ENCODE data around the gene TLNRD1.
"Not testable (repeated sequence)": the region's sequence is repeated elsewhere in the genome, so short reads cannot be mapped to it uniquely, and the experiment has no call there.

The TLNRD1 gene

GRCh38 chr15:81000624-81001151, at the start of gene TLNRD1:
TSS of gene TLNRD1 (plus strand) at chr15:81000923. CDS start at chr15:81002272, 1,349 bp downstream.
- Histone ChIP-seq H2AFZ (ENCODE audit: low read depth, low read length) (peak within 1 kb of the TSS; percentile 100), H3K4me3 (ENCODE audit: low read length) (peak within 1 kb of the TSS; percentile 85), H3K27me3 (ENCODE audit: insufficient read depth, low read length) (no peaks in the 10 kb centered on the region), H3K36me3 (ENCODE audit: insufficient read depth, low read length) (peaks cover 21% of the 10 kb centered on the region), H3K4me1 (ENCODE audit: insufficient read depth, low read length) (peaks cover 11% of the 10 kb centered on the region), H3K9me3 (ENCODE audit: low read length) (peaks cover 12% of the 10 kb centered on the region)

GRCh38 chr15:80951941-80952340, 48.8 kb upstream of the TLNRD1 start:
- no peak overlapping the region for H3K4me3 ChIP-seq (ENCODE audit: low read length)
- H3K36me3 ChIP-seq (ENCODE audit: insufficient read depth, low read length): peaks cover 20% of the 10 kb centered on the region

GRCh38 chr15:80953001-80953952, 47.4 kb upstream of the TLNRD1 start:
- Histone ChIP-seq H3K4me3 (ENCODE audit: low read length) (no peak overlapping the region), H3K36me3 (ENCODE audit: insufficient read depth, low read length) (peaks cover 17% of the 10 kb centered on the region), H3K9me3 (ENCODE audit: low read length) (no peaks in the 10 kb centered on the region), H3K4me1 (ENCODE audit: insufficient read depth, low read length) (no peaks in the 10 kb centered on the region), H2AFZ (ENCODE audit: low read depth, low read length) (no peak overlapping the region), H3K27me3 (ENCODE audit: insufficient read depth, low read length) (no peaks in the 10 kb centered on the region)

More at GRCh38 chr15:80951941-80952340, 48.8 kb upstream of the TLNRD1 start:
- no peaks in the 10 kb centered on the region for H3K27me3 ChIP-seq (ENCODE audit: insufficient read depth, low read length)
- H3K9me3 ChIP-seq (ENCODE audit: low read length): no peaks in the 10 kb centered on the region
- no peaks in the 10 kb centered on the region for H3K4me1 ChIP-seq (ENCODE audit: insufficient read depth, low read length)
- no peak overlapping the region for H2AFZ ChIP-seq (ENCODE audit: low read depth, low read length)

GRCh38 chr15:80953953-80954778, 46.6 kb upstream of the TLNRD1 start:
- Histone ChIP-seq H2AFZ (ENCODE audit: low read depth, low read length) (no peak overlapping the region), H3K36me3 (ENCODE audit: insufficient read depth, low read length) (peaks cover 13% of the 10 kb centered on the region), H3K4me1 (ENCODE audit: insufficient read depth, low read length) (no peaks in the 10 kb centered on the region), H3K9me3 (ENCODE audit: low read length) (peaks cover 8% of the 10 kb centered on the region), H3K4me3 (ENCODE audit: low read length) (no peak overlapping the region), H3K27me3 (ENCODE audit: insufficient read depth, low read length) (no peaks in the 10 kb centered on the region)

GRCh38 chr15:80955571-80956452, 44.9 kb upstream of the TLNRD1 start:
- not testable (repeated sequence) for H2AFZ ChIP-seq (ENCODE audit: low read depth, low read length); H3K27me3 ChIP-seq (ENCODE audit: insufficient read depth, low read length); H3K36me3 ChIP-seq (ENCODE audit: insufficient read depth, low read length); H3K4me3 ChIP-seq (ENCODE audit: low read length); H3K4me1 ChIP-seq (ENCODE audit: insufficient read depth, low read length); H3K9me3 ChIP-seq (ENCODE audit: low read length)

- H3K36me3 ChIP-seq (ENCODE audit: insufficient read depth, low read length): peaks cover under 1% of the 10 kb centered on the region
- peaks cover 9% of the 10 kb centered on the region for H3K9me3 ChIP-seq (ENCODE audit: low read length)
- no peak overlapping the region for H3K4me3 ChIP-seq (ENCODE audit: low read length)
- no peaks in the 10 kb centered on the region for H3K4me1 ChIP-seq (ENCODE audit: insufficient read depth, low read length)
- H3K27me3 ChIP-seq (ENCODE audit: insufficient read depth, low read length): no peaks in the 10 kb centered on the region
- no peak overlapping the region for H2AFZ ChIP-seq (ENCODE audit: low read depth, low read length)
Observed at GRCh38 chr15:80957556-80957955, 43.2 kb upstream of the TLNRD1 start.

- Histone ChIP-seq H3K27me3 (ENCODE audit: insufficient read depth, low read length) (no peaks in the 10 kb centered on the region), H3K36me3 (ENCODE audit: insufficient read depth, low read length) (no peaks in the 10 kb centered on the region), H3K9me3 (ENCODE audit: low read length) (peaks cover 9% of the 10 kb centered on the region), H2AFZ (ENCODE audit: low read depth, low read length) (no peak overlapping the region), H3K4me3 (ENCODE audit: low read length) (no peak overlapping the region), H3K4me1 (ENCODE audit: insufficient read depth, low read length) (no peaks in the 10 kb centered on the region)
Observed at GRCh38 chr15:80957976-80958375, 42.7 kb upstream of the TLNRD1 start.

- Histone ChIP-seq H3K4me3 (ENCODE audit: low read length) (no peak overlapping the region), H3K36me3 (ENCODE audit: insufficient read depth, low read length) (no peaks in the 10 kb centered on the region), H3K9me3 (ENCODE audit: low read length) (peaks cover 9% of the 10 kb centered on the region), H3K4me1 (ENCODE audit: insufficient read depth, low read length) (no peaks in the 10 kb centered on the region), H2AFZ (ENCODE audit: low read depth, low read length) (no peak overlapping the region), H3K27me3 (ENCODE audit: insufficient read depth, low read length) (no peaks in the 10 kb centered on the region)
Observed at GRCh38 chr15:80958818-80959495, 41.8 kb upstream of the TLNRD1 start.

GRCh38 chr15:80965454-80965853, 35.3 kb upstream of the TLNRD1 start:
- not testable (repeated sequence) for H3K9me3 ChIP-seq (ENCODE audit: low read length); H2AFZ ChIP-seq (ENCODE audit: low read depth, low read length); H3K4me3 ChIP-seq (ENCODE audit: low read length); H3K36me3 ChIP-seq (ENCODE audit: insufficient read depth, low read length); H3K4me1 ChIP-seq (ENCODE audit: insufficient read depth, low read length); H3K27me3 ChIP-seq (ENCODE audit: insufficient read depth, low read length)

- Histone ChIP-seq H3K4me3 (ENCODE audit: low read length) (no peak overlapping the region), H3K9me3 (ENCODE audit: low read length) (no peaks in the 10 kb centered on the region), H3K27me3 (ENCODE audit: insufficient read depth, low read length) (no peaks in the 10 kb centered on the region), H2AFZ (ENCODE audit: low read depth, low read length) (no peak overlapping the region), H3K4me1 (ENCODE audit: insufficient read depth, low read length) (no peaks in the 10 kb centered on the region), H3K36me3 (ENCODE audit: insufficient read depth, low read length) (peaks cover 7% of the 10 kb centered on the region)
Observed at GRCh38 chr15:80966431-80967197, 34.1 kb upstream of the TLNRD1 start.

- Histone ChIP-seq H3K9me3 (ENCODE audit: low read length) (no peaks in the 10 kb centered on the region), H3K4me3 (ENCODE audit: low read length) (no peak overlapping the region), H3K27me3 (ENCODE audit: insufficient read depth, low read length) (no peaks in the 10 kb centered on the region), H3K4me1 (ENCODE audit: insufficient read depth, low read length) (no peaks in the 10 kb centered on the region), H2AFZ (ENCODE audit: low read depth, low read length) (no peak overlapping the region), H3K36me3 (ENCODE audit: insufficient read depth, low read length) (peaks cover 10% of the 10 kb centered on the region)
Observed at GRCh38 chr15:80967451-80967850, 33.3 kb upstream of the TLNRD1 start.

Data from neuron (in vitro differentiated cells).